OCI-LY1 (cell line): ENCODE data around the gene NR2C1.

Experiments used
- EZH2 ChIP-seq: fragments of 200-600 bp; sonication (generic), shearing (Covaris generic); IDR thresholded peaks from 2 replicates; pipeline ENCODE4 v1.8.0; 2017; ENCODE audit warnings: borderline replicate concordance, mixed run types, mild to moderate bottlenecking, antibody characterized with exemption, low read length, moderate library complexity, mixed read lengths
- TF ChIP-seq, protein P1 (sequence below): fragments of 200-600 bp; sonication (generic), shearing (Covaris generic); IDR thresholded peaks from 2 replicates; pipeline ENCODE4 v1.5.1; 2017; ENCODE audit warnings: mild to moderate bottlenecking, antibody characterized with exemption, low read length, moderate library complexity, mixed read lengths

DNA sequence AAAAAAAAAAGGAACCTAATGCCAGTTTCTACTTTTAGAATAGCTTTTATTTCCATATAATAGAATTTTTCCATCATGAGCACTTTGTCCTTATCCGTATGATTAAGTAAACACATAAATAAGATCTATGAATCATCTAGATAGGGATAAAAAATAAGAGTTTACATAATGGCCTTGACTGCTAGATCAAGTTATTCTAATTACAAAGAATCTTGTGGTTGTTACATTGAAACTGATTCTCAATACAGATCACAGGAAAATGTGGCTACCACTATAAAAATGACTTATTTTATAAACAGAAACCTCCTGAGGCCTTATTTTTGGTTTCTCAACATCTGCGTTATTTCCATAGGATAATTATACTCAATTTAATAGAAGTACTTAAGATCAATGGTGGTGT, 35.5 kb downstream of the NR2C1 start:
- TF ChIP-seq, protein P1, sequence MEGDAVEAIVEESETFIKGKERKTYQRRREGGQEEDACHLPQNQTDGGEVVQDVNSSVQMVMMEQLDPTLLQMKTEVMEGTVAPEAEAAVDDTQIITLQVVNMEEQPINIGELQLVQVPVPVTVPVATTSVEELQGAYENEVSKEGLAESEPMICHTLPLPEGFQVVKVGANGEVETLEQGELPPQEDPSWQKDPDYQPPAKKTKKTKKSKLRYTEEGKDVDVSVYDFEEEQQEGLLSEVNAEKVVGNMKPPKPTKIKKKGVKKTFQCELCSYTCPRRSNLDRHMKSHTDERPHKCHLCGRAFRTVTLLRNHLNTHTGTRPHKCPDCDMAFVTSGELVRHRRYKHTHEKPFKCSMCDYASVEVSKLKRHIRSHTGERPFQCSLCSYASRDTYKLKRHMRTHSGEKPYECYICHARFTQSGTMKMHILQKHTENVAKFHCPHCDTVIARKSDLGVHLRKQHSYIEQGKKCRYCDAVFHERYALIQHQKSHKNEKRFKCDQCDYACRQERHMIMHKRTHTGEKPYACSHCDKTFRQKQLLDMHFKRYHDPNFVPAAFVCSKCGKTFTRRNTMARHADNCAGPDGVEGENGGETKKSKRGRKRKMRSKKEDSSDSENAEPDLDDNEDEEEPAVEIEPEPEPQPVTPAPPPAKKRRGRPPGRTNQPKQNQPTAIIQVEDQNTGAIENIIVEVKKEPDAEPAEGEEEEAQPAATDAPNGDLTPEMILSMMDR, result no peak
- no peak for TF ChIP-seq EZH2
